Heart right ventricle (tissue), 16 donors: Measurements from ENCODE around the gene KIF25. TPM values are rescaled to one million over a fixed set of nuclear protein-coding genes. Genes with fewer than 3 reads are reported as not detected.

Experiments
- ATAC-seq, 8 donors: fragments of 200-7000 bp; cut with Tn5 transposase; one replicate each; pipeline ENCODE4 v1.9.1; 2020; ENCODE audit warnings: mild to moderate bottlenecking in 8 of 8, moderate library complexity in 8 of 8, moderate number of reproducible peaks in 1 of 8
- DNase-seq, 2 donors: peaks; one replicate each; pipeline ENCODE4 v3.0.0-alpha.2; 2020
- H3K27ac ChIP-seq, 10 donors: fragments of 200-600 bp; sonication (generic) in 2 of 10; one replicate each; pipeline versions ENCODE4 v1.5.0 to v1.8.0; 2020 to 2022; ENCODE audit warnings: mild to moderate bottlenecking in 3 of 10
- H3K27me3 ChIP-seq, 7 donors: fragments of 200-600 bp; one replicate each; pipeline ENCODE4 v1.8.0; 2021 to 2022; ENCODE audit warnings: mild to moderate bottlenecking in 2 of 7
- H3K36me3 ChIP-seq, 9 donors: fragments of 200-600 bp; sonication (generic) in 1 of 9; one replicate each; pipeline versions ENCODE4 v1.5.0 to v1.8.0; 2020 to 2022; ENCODE audit warnings: mild to moderate bottlenecking in 2 of 9
- H3K4me1 ChIP-seq, 9 donors: fragments of 200-600 bp; sonication (generic) in 1 of 9; one replicate each; pipeline versions ENCODE4 v1.5.0 to v1.8.0; 2020 to 2022; ENCODE audit warnings: mild to moderate bottlenecking in 4 of 9
- H3K4me3 ChIP-seq, 10 donors: fragments of 200-600 bp; sonication (generic) in 2 of 10; one replicate each; pipeline versions ENCODE4 v1.5.0 to v1.8.0; 2020 to 2022; ENCODE audit warnings: mild to moderate bottlenecking in 7 of 10, moderate library complexity in 2 of 10
- H3K9me3 ChIP-seq, 11 donors: fragments of 200-600 bp in 10 of 11; sonication (generic) in 2 of 11; one replicate each; pipeline versions ENCODE4 v1.5.0 to v1.8.0; 2013 to 2022; ENCODE audit warnings: mild to moderate bottlenecking in 2 of 11, control low read depth in 1 of 11, moderate library complexity in 1 of 11
- WGBS, 2 donors: extraction: QIAGEN DNeasy Blood & Tissue Kit; methylation state at CpG; one replicate each; pipeline ENCODE4 v1.1.7; 2013; ENCODE audit warnings: inconsistent platforms in 1 of 2; 5-methylcytosine and 5-hydroxymethylcytosine counted together
- intact Hi-C, 10 donors: fragments of 100-400 bp; cut with DNase I; formaldehyde crosslinking; loops; one replicate each; pipeline versions ENCODE4 v1.11.1 to v1.14.2; 2022
- polyA plus RNA-seq, 2 donors: library from polyadenylated mRNA; stranded (reverse); fragments of 200-250 nt; gene quantifications; one replicate each; pipeline ENCODE4 v1.2.3, GENCODE V29; 2013
- total RNA-seq, 10 donors: library from RNA; stranded (reverse); fragmentation: NEBNext Ultra II Directional in 3 of 10; extraction: Animal tissue kit (Norgen Biotek cat#: 25700) in 3 of 10; gene quantifications; one replicate each; pipeline versions ENCODE4 v1.2.1 to v1.2.4, GENCODE V29; 2021 to 2023
- TF ChIP-seq, protein P1 (sequence below), 9 donors: fragments of 200-600 bp; sonication (generic) in 2 of 9; IDR thresholded peaks; one replicate each; pipeline versions ENCODE4 v1.5.0 to v1.8.0; 2021 to 2022; ENCODE audit warnings: antibody characterized with exemption in 9 of 9, mild to moderate bottlenecking in 5 of 9, moderate library complexity in 1 of 9
- donor health status: Arrhythmogenic right ventricular cardiomyopathy.
- donor health status: ischemic (EF 13 %, LVEDD 7.1; RV severe dilation, severe dysfunction).
- donor health status: healthy with polysubstance abuse.
- donor health status: DM: no; HTN: yes; CAD: no.
- donor health status: DM: no; HTN: no; CAD: no.
- donor health status: ischemic (EF 25% LVEDD 6.9; RV normal size, moderate dysfunction).
- donor health status: ischemic (EF 25% LVEDD 5.7; RV mildly dilated, moderate dysfunction).
- donor health status: healthy.
- donor health status: DM: yes; HTN: yes; CAD: no.
- donor health status: Ischemic cardiomyopathy.
- donor health status: ischemic (EF 35%, LVEDD 5.7; RV mildly dilated, moderate dysfunction).
- donor health status: nonischemic (EF 11% LVEDD 7.7; RV severe dilation, severe dysfunction).
- donor health status: DM: yes; HTN: yes; CAD: no.
- donor health status: PGD.
- donor health status: ischemic (EF 29% LVEDD 5.4; RV normal size, mild dysfunction).
- donor health status: nonischemic (EF 23%, LVEDD 6.1; RV moderate dilation, normal function).

KIF25 gene
- total and polyA plus RNA-seq, 12 donors = 0.18 to 0.95 (median 0.39) TPM; not detected in 4

DNA sequence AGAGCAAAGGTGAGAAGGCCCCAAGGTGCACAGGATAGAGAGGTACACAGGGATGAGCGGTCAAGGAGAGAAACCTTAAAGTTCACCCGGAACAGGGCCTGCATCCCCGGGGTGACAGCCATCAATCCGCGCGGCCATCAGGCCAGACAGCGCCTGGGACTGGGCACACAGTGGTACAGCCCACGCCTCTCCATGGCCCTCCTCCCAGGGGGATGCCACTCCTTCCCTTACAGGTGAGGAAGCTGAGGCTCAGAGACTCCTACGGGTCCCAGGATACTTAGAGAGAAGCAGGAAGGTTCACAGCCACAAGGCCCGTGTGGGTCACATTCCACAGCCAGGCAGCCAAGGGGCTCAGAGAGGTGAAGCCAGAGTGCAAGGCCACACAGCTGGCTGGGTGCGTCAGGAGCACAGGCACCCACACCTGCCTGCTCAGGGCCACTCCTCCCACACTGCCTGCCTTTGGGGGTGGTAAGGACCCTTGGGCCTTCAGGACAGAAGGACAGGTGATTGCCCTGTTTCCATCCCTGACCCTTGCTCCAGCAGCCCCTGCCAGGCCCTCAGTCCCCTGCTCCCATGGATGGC lies 66.8 kb downstream of the KIF25 start:
- Histone ChIP-seq H3K9me3 (no peaks in the 10 kb centered on the region), H3K4me3 (no peak overlapping the region), H3K27me3 (no peaks in the 10 kb centered on the region), H3K27ac (no peak overlapping the region), H3K36me3 (no peaks in the 10 kb centered on the region), H3K4me1 (peaks cover 0 to 11% (median 7%) of the 10 kb centered on the region in 9 donors)
- intact Hi-C loops = loop anchor here (5.0 to 10.0 kb wide), 5 partner anchors 53 to 290 kb away; no protein-coding TSS in a partner anchor
- ATAC-seq = no peak
- TF ChIP-seq, protein P1, sequence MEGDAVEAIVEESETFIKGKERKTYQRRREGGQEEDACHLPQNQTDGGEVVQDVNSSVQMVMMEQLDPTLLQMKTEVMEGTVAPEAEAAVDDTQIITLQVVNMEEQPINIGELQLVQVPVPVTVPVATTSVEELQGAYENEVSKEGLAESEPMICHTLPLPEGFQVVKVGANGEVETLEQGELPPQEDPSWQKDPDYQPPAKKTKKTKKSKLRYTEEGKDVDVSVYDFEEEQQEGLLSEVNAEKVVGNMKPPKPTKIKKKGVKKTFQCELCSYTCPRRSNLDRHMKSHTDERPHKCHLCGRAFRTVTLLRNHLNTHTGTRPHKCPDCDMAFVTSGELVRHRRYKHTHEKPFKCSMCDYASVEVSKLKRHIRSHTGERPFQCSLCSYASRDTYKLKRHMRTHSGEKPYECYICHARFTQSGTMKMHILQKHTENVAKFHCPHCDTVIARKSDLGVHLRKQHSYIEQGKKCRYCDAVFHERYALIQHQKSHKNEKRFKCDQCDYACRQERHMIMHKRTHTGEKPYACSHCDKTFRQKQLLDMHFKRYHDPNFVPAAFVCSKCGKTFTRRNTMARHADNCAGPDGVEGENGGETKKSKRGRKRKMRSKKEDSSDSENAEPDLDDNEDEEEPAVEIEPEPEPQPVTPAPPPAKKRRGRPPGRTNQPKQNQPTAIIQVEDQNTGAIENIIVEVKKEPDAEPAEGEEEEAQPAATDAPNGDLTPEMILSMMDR (IDR thresholded peaks at IDR 0.05) = no peak
- WGBS, 2 donors = 94% methylated on average over 11 of the region's 11 CpGs
- no peak for DNase-seq

DNA sequence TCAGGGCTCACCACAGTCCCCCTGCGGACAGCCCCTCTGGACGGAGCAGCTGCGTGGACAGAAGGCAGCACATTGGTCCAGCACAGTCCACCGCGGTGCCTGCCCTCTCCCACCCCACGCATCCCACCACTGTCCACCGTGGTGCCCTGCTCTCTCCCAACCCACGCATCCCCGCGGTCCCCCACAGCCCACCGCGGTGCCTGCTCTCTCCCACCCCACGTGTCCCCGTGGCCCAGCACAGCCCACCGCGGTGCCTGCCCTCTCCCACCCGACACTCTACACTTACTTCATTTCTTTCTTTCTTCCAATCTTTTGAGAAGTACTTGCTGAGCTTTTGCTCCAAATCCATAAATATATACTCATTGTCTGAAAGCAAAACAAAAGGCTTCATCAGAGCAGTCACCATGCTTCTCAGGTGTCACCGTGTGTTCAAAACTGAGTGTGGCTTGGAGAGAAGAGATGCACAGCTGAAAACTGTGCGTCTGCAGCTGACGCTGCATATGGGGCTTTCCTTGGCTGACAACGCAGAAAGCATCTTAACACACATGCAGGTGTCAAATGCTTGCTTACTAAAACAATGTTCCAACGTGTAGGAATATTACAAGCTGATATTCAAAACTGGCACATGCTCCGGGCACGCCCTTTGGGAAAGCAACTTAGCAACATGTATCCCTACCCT lies 69.7 kb downstream of the KIF25 start:
- intact Hi-C loops = loop anchor here in 1 of 10 donors (10.0 kb wide), 2 partner anchors 58 to 288 kb away; no protein-coding TSS in a partner anchor
- Histone ChIP-seq H3K4me1 (no peaks in the 10 kb centered on the region), H3K9me3 (no peaks in the 10 kb centered on the region), H3K36me3 (no peaks in the 10 kb centered on the region), H3K27ac (no peak overlapping the region), H3K27me3 (no peaks in the 10 kb centered on the region), H3K4me3 (no peak overlapping the region)
- ATAC-seq (no peak), DNase-seq (no peak)
- TF ChIP-seq, protein P1 (IDR thresholded peaks at IDR 0.05) = no peak
- WGBS, 2 donors = 91 to 94% methylated on average over 24 of the region's 24 CpGs

DNA sequence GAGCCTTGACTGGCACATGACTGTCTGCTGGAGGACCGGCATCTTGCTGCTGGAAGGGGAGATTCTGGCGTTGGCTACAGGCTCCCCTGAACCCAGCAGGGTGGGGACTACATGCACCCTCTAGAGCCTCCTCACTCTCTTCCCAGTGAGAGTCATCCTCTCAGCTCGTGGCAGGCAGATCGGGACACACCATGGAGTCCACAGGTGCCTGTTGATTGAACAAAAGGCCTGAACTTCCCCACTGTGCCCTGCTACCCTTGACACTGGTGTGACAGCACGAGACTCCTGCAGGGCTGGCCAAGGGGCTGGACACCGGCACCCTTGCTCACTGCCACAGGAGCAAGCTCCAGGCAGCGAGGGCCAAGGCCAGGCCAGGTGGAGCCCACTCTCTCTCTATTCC lies 73.3 kb downstream of the KIF25 start:
- Histone ChIP-seq H3K27ac (no peak overlapping the region), H3K4me1 (no peaks in the 10 kb centered on the region), H3K36me3 (no peaks in the 10 kb centered on the region), H3K27me3 (no peaks in the 10 kb centered on the region), H3K9me3 (no peaks in the 10 kb centered on the region), H3K4me3 (no peak overlapping the region)
- ATAC-seq (no peak), DNase-seq (no peak)
- intact Hi-C loops = no loop called here
- 92 to 96% methylated on average over 7 of the region's 7 CpGs for WGBS, 2 donors
- TF ChIP-seq, protein P1 (IDR thresholded peaks at IDR 0.05) = no peak

DNA sequence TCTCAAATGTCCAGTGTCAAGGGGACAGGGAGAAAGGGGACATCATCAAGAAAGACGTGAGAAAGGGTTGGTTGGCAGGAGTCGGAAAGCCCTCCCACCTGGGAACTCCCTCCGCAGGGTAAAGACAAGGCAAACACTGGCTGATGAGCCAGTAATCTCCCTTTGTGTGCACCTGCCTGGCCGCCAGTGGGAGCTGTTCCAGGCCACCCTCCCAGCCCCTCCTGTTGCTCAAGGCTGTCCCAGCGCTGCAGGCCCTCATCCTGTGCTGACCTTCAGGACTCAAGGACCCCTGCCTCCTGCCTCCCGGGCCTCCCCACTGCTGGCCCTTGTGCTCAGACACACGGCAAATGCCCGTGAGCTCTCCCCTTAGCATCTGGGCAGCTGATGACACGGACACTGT lies 74.1 kb downstream of the KIF25 start:
- Histone ChIP-seq H3K4me3 (no peak overlapping the region), H3K36me3 (no peaks in the 10 kb centered on the region), H3K4me1 (no peaks in the 10 kb centered on the region), H3K9me3 (no peaks in the 10 kb centered on the region), H3K27ac (no peak overlapping the region), H3K27me3 (no peaks in the 10 kb centered on the region)
- TF ChIP-seq, protein P1 (IDR thresholded peaks at IDR 0.05) = no peak
- DNase-seq = no peak
- ATAC-seq = no peak
- WGBS, 2 donors = 92 to 94% methylated on average over 9 of the region's 9 CpGs
- intact Hi-C loops = no loop called here
